T-cell (primary cell): ENCODE measurements around the gene ANKRD42. TPM values are rescaled to one million over a fixed set of nuclear protein-coding genes. Genes with fewer than 3 reads are reported as not detected.

Experiments
- ATAC-seq, 4 experiments: fragments of 200-7000 bp in 3 of 4; fragments of 150-1000 bp in 1 of 4; cut with Tn5 transposase; replicated peaks in 1 of 4; 1 replicate in 3 of 4; 2 replicates in 1 of 4; pipeline ENCODE4 v1.10.0; 2021; ENCODE audit warnings: moderate library complexity in 3 of 4, mild to moderate bottlenecking in 2 of 4, moderate number of reproducible peaks in 1 of 4
- CTCF ChIA-PET, 2 donors: fragments of 300-600 bp; sonication (Branson Sonifier 250); formaldehyde crosslinking; loops; one replicate each; lab custom pipeline; 2022; ENCODE audit warnings: antibody characterized with exemption in 2 of 2; lab: Charles Lee
- POLR2A ChIA-PET, 2 donors: fragments of 300-600 bp; sonication (Branson Sonifier 250); formaldehyde crosslinking; loops; one replicate each; lab custom pipeline; 2022; ENCODE audit warnings: antibody characterized with exemption in 2 of 2; lab: Charles Lee
- DNase-seq, 35 experiments: peaks; one replicate each; pipeline versions ENCODE4 v3.0.0 to v3.0.0-alpha.2; 2013 to 2023
- H3K27ac ChIP-seq: one replicate; pipeline ENCODE4 v1.5.1; 2013; ENCODE audit warnings: low read length
- H3K27me3 ChIP-seq, 2 experiments: replicated peaks in 1 of 2; 1 replicate in 1 of 2; 2 replicates in 1 of 2; pipeline versions ENCODE4 v1.6.1 to v1.7.0; 2013; ENCODE audit warnings: low read length in 1 of 2, mixed read lengths in 1 of 2; ENCODE audit not compliant: control insufficient read depth in 2 of 2, insufficient read depth in 2 of 2; ENCODE audit errors: extremely low read depth in 1 of 2
- H3K36me3 ChIP-seq, 2 donors: 1 replicate in 1 of 2; 2 replicates in 1 of 2; pipeline versions ENCODE4 v1.6.1 to v1.7.0; 2013; ENCODE audit warnings: low read length in 1 of 2; ENCODE audit not compliant: control insufficient read depth in 2 of 2, insufficient read depth in 1 of 2; ENCODE audit errors: extremely low read depth in 1 of 2
- H3K4me1 ChIP-seq, 2 experiments: 1 replicate in 1 of 2; 2 replicates in 1 of 2; pipeline versions ENCODE4 v1.6.1 to v1.7.0; 2013; ENCODE audit warnings: low read length in 2 of 2, mixed read lengths in 1 of 2; ENCODE audit not compliant: insufficient read depth in 2 of 2, control insufficient read depth in 1 of 2; ENCODE audit errors: extremely low read depth in 1 of 2
- H3K4me3 ChIP-seq, 2 donors: 1 replicate in 1 of 2; 2 replicates in 1 of 2; pipeline versions ENCODE4 v1.5.1 to v1.7.0; 2013; ENCODE audit warnings: mild to moderate bottlenecking in 2 of 2, low read length in 1 of 2, moderate library complexity in 1 of 2; ENCODE audit not compliant: control insufficient read depth in 1 of 2; ENCODE audit errors: extremely low read depth in 1 of 2
- H3K9me3 ChIP-seq: 2 replicates; pipeline ENCODE4 v1.7.0; 2013
- H3K27ac Mint-ChIP-seq, 2 donors: one replicate each; pipeline ENCODE4 v1.8.0; 2020 to 2021; ENCODE audit warnings: mild to moderate bottlenecking in 2 of 2, mixed read lengths in 2 of 2
- H3K27me3 Mint-ChIP-seq, 2 donors: one replicate each; pipeline ENCODE4 v1.8.0; 2021 to 2022; ENCODE audit warnings: mixed read lengths in 2 of 2
- H3K36me3 Mint-ChIP-seq: one replicate; pipeline ENCODE4 v1.8.0; 2021; ENCODE audit warnings: mixed read lengths
- H3K4me1 Mint-ChIP-seq, 3 donors: one replicate each; pipeline ENCODE4 v1.8.0; 2020 to 2022; ENCODE audit warnings: mixed read lengths in 3 of 3, mild to moderate bottlenecking in 1 of 3
- H3K4me3 Mint-ChIP-seq, 3 donors: one replicate each; pipeline ENCODE4 v1.8.0; 2020 to 2022; ENCODE audit warnings: mild to moderate bottlenecking in 3 of 3, mixed read lengths in 3 of 3, moderate library complexity in 3 of 3
- H3K9me3 Mint-ChIP-seq, 3 donors: one replicate each; pipeline ENCODE4 v1.8.0; 2020 to 2022; ENCODE audit warnings: mixed read lengths in 3 of 3
- WGBS: methylation state at CpG from one replicate; pipeline ENCODE4 v1.1.5; 2013; ENCODE audit warnings: missing lambda C conversion rate; ENCODE audit not compliant: insufficient coverage; 5-methylcytosine and 5-hydroxymethylcytosine counted together
- total RNA-seq, 35 experiments: library from RNA in 6 of 35; stranded (reverse) in 6 of 35; fragments of 120-200 nt in 1 of 35; gene quantifications; one replicate each; pipeline versions ENCODE4 v1.2.1 to v1.2.4 and lab custom pipeline; 2013 to 2026

The ANKRD42 gene
- total RNA-seq, 5 donors from 2014 or later (not counting 1 experiment from before 2014, with no cell fraction given), result 6.2 to 9.7 (median 7.9) TPM

- no peaks in the 10 kb centered on the region for H3K27me3 Mint-ChIP-seq
- WGBS, result no CpG with 5 or more reads among the region's 1 CpG
- ATAC-seq, result no peak
- H3K9me3 ChIP-seq, result no peaks in the 10 kb centered on the region
- ChIA-PET CTCF (no interaction called here), POLR2A (interaction anchor here in 1 of 2 donors (1.0 kb wide), 3 partner anchors 9 to 111 kb away, joined by 3 read pairs; no protein-coding TSS in a partner anchor)
- no peaks in the 10 kb centered on the region for H3K9me3 Mint-ChIP-seq
- no peak overlapping the region for H3K4me3 Mint-ChIP-seq
- no peak overlapping the region for H3K4me3 ChIP-seq
- peak overlapping the region in 1 of 2 donors; percentile 16 for H3K27ac Mint-ChIP-seq
- H3K27ac ChIP-seq, result no peak overlapping the region
- peaks cover 14 to 18% (median 16%) of the 10 kb centered on the region in 3 donors for H3K4me1 Mint-ChIP-seq
- no peaks in the 10 kb centered on the region for H3K27me3 ChIP-seq
- peaks cover 14 to 61% of the 10 kb centered on the region in 2 donors for H3K36me3 ChIP-seq
- peaks cover 39% of the 10 kb centered on the region for H3K36me3 Mint-ChIP-seq
- no peaks in the 10 kb centered on the region for H3K4me1 ChIP-seq
- DNase-seq, result no peak
These were observed 7.7 kb upstream of the ANKRD42 start for GRCh38 chr11:83185767-83186166.

GRCh38 chr11:83187465-83187864 is 6.0 kb upstream of the ANKRD42 start:
- H3K27me3 Mint-ChIP-seq, result no peaks in the 10 kb centered on the region
- Histone ChIP-seq H3K27ac (no peak overlapping the region), H3K4me1 (peaks cover 3 to 6% of the 10 kb centered on the region in 2 experiments), H3K4me3 (no peak overlapping the region), H3K27me3 (no peaks in the 10 kb centered on the region), H3K9me3 (no peaks in the 10 kb centered on the region), H3K36me3 (peaks cover 16 to 61% of the 10 kb centered on the region in 2 donors)
- no peak overlapping the region for H3K4me3 Mint-ChIP-seq
- ChIA-PET POLR2A (interaction anchor here in 1 of 2 donors (0.9 to 1.2 kb wide), 2 partner anchors 20 to 29 kb away, joined by 4 read pairs; no protein-coding TSS in a partner anchor), CTCF (interaction anchor here (1.0 to 1.4 kb wide), 2 partner anchors 28 kb away, joined by 5 to 10 read pairs; no protein-coding TSS in a partner anchor)
- no peaks in the 10 kb centered on the region for H3K9me3 Mint-ChIP-seq
- peaks cover 38% of the 10 kb centered on the region for H3K36me3 Mint-ChIP-seq
- 100% methylated on average over 1 of the region's 4 CpGs for WGBS
- DNase-seq (no peak), ATAC-seq (peak in 1 of 4 experiments; percentile 16)
- H3K4me1 Mint-ChIP-seq, result peaks cover 15 to 19% (median 17%) of the 10 kb centered on the region in 3 donors
- H3K27ac Mint-ChIP-seq, result peak overlapping the region; percentile 11 to 37

GRCh38 chr11:83191491-83191890 is 2.0 kb upstream of the ANKRD42 start:
- POLR2A ChIA-PET, result interaction anchor here (0.6 to 1.6 kb wide), 4 partner anchors 27 to 91 kb away, joined by 3 to 4 read pairs (median 3); no protein-coding TSS in a partner anchor
- peak overlapping the region in 1 of 2 donors; percentile 49 for H3K27ac Mint-ChIP-seq
- peaks cover 39 to 48% (median 42%) of the 10 kb centered on the region in 3 donors for H3K4me1 Mint-ChIP-seq

DNA sequence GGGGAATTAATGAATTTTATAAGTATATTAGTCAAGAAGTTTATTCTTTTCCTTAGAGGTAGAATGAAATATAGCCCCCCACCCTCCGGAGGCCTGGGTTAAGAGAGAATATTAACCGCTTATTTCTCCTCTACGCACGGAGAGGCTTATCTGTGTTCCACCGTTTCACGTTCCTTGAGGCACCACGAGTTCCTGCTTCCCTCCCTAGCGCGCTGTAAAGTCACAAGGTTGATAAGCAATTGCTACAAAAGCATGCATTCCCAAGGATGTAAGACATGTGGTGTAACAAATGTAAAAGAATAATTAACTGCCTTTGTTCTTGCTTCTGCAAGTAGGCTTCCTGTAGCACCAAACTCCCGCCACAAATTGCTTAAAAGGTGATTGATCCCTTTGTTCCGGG is 1.5 kb upstream of the ANKRD42 start:
- H3K4me1 ChIP-seq, result peaks cover 16 to 19% of the 10 kb centered on the region in 2 experiments
- WGBS, result 80% methylated on average over 2 of the region's 11 CpGs
- peaks cover 12 to 23% of the 10 kb centered on the region in 2 donors for H3K36me3 ChIP-seq
- ChIA-PET CTCF (no interaction called here), POLR2A (interaction anchor here (0.6 to 1.6 kb wide), 3 partner anchors 29 to 90 kb away, joined by 3 to 4 read pairs (median 3); no protein-coding TSS in a partner anchor)
- no peaks in the 10 kb centered on the region for H3K9me3 ChIP-seq
- no peaks in the 10 kb centered on the region for H3K27me3 Mint-ChIP-seq
- no peak for DNase-seq
- H3K27me3 ChIP-seq, result no peaks in the 10 kb centered on the region
- ATAC-seq, result no peak
- H3K4me1 Mint-ChIP-seq, result peaks cover 44 to 52% (median 47%) of the 10 kb centered on the region in 3 donors
- H3K4me3 ChIP-seq, result no peak overlapping the region
- peak overlapping the region; percentile 99 for H3K27ac Mint-ChIP-seq
- H3K27ac ChIP-seq, result peak overlapping the region; percentile 89
- H3K36me3 Mint-ChIP-seq, result peaks cover 24% of the 10 kb centered on the region
- no peaks in the 10 kb centered on the region for H3K9me3 Mint-ChIP-seq
- peak overlapping the region; percentile 90 to 99 (median 98) for H3K4me3 Mint-ChIP-seq

More at GRCh38 chr11:83191491-83191890, 2.0 kb upstream of the ANKRD42 start:
- no peaks in the 10 kb centered on the region for H3K9me3 Mint-ChIP-seq
- WGBS, result no CpG with 5 or more reads among the region's 5 CpGs
- Histone ChIP-seq H3K9me3 (no peaks in the 10 kb centered on the region), H3K4me1 (peaks cover 16 to 19% of the 10 kb centered on the region in 2 experiments), H3K27ac (no peak overlapping the region), H3K27me3 (no peaks in the 10 kb centered on the region), H3K36me3 (peaks cover 12 to 26% of the 10 kb centered on the region in 2 donors), H3K4me3 (no peak overlapping the region)
- DNase-seq, result no peak
- peak overlapping the region in 2 of 3 donors; percentile 32 to 98 for H3K4me3 Mint-ChIP-seq
- ATAC-seq, result no peak
- CTCF ChIA-PET, result no interaction called here
- H3K27me3 Mint-ChIP-seq, result no peaks in the 10 kb centered on the region
- H3K36me3 Mint-ChIP-seq, result peaks cover 27% of the 10 kb centered on the region

DNA sequence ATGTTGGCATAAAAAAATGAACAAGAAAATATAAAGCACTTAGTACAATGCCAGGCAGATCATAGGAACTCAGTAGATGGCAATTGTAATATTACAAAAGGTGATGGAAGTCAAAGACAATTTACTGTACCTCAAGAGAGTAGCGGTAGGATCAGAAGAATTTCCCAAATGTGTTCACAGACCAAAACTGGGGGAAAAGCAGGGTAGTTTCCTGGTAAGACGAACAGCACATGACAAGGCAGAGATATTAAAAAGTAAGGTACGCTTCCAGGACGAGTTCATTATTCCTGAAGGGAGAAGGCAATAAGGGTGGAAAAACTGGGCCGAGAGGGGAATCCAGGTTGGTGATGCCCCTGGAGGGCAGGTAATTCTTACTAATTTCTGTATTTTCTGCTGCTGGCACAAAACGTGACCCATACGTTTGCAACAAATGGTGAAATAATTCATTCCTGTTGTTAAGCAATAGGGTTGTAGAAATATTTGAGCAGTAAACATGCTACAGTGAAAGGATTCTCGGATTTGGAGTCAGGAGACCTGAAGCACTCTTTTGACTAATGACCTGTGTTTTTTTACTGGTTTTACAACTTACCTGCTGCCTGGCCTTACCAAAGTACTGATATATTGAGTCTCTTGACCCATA is 786 bp upstream of the ANKRD42 start:
- ATAC-seq (no peak), DNase-seq (no peak)
- WGBS, result 32% methylated on average over 7 of the region's 8 CpGs
- peaks cover 16 to 19% of the 10 kb centered on the region in 2 experiments for H3K4me1 ChIP-seq
- no peaks in the 10 kb centered on the region for H3K27me3 ChIP-seq
- H3K27ac ChIP-seq, result peak overlapping the region; percentile 89
- Mint-ChIP-seq H3K27ac (peak overlapping the region; percentile 99), H3K4me3 (peak overlapping the region; percentile 90 to 99 (median 98)), H3K27me3 (no peaks in the 10 kb centered on the region), H3K4me1 (peaks cover 48 to 54% (median 49%) of the 10 kb centered on the region in 3 donors), H3K36me3 (peaks cover 20% of the 10 kb centered on the region), H3K9me3 (no peaks in the 10 kb centered on the region)
- CTCF ChIA-PET, result interaction anchor here in 1 of 2 donors (2.6 kb wide), 1 partner anchor 36 kb away, joined by 12 read pairs; the partner anchor contains the start of gene PCF11
- peak overlapping the region; percentile 84 to 96 for H3K4me3 ChIP-seq
- peaks cover 12 to 23% of the 10 kb centered on the region in 2 donors for H3K36me3 ChIP-seq
- POLR2A ChIA-PET, result interaction anchor here in 1 of 2 donors (1.0 to 1.8 kb wide), 5 partner anchors 33 to 292 kb away, joined by 4 to 12 read pairs (median 7); partner anchors contain the start of genes DDIAS, PCF11 and PRCP
- no peaks in the 10 kb centered on the region for H3K9me3 ChIP-seq
